RWPE1 (cell line): ENCODE measurements around the gene ADAMTS17.

Experiments used
- CTCF ChIA-PET: fragments of 350-600 bp; sonication (Branson Sonifier 250); formaldehyde crosslinking; extraction: SDS; loops from one replicate; lab custom pipeline; 2021; lab: Yijun Ruan, JAX
- POLR2A ChIA-PET: fragments of 400-600 bp; formaldehyde crosslinking; extraction: SDS; loops from one replicate; lab custom pipeline; 2020; ENCODE audit warnings: antibody characterized with exemption; ENCODE audit not compliant: low non-redundant PET; lab: Yijun Ruan, JAX
- DNase-seq: peaks from one replicate; pipeline ENCODE4 v3.0.0; 2012; ENCODE audit warnings: low spot score
- H3K27ac ChIP-seq: fragments of 450-650 bp; 2 replicates; pipeline ENCODE4 v1.5.1; 2017
- TF ChIP-seq, protein P1 (sequence below): fragments of 450-650 bp; conservative IDR thresholded peaks from 2 replicates; pipeline ENCODE4 v1.5.1; 2017; ENCODE audit warnings: low read depth, mild to moderate bottlenecking

The ADAMTS17 gene

DNA sequence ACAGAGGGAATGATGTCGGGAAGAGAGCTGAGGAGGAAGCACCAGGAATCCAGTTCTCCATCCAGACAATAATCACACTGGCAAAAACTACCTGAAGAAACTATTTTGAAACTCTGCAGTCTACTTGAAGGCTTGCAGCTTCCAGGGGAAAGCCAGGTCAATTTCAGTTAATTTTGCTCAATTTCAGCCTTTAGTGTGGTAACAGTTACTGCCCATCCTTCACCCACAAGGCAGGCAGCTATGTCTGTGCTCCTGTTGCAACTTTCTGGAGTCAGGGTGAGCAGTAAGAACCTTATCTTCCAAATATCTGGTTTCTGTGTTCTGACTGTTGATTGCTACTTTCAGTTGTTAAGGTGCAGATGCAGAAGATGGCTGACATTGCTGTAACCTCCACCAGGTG, 221.7 kb downstream of the ADAMTS17 start:
- ChIA-PET CTCF (no interaction called here), POLR2A (no interaction called here)
- H3K27ac ChIP-seq = no peak overlapping the region
- TF ChIP-seq, protein P1, sequence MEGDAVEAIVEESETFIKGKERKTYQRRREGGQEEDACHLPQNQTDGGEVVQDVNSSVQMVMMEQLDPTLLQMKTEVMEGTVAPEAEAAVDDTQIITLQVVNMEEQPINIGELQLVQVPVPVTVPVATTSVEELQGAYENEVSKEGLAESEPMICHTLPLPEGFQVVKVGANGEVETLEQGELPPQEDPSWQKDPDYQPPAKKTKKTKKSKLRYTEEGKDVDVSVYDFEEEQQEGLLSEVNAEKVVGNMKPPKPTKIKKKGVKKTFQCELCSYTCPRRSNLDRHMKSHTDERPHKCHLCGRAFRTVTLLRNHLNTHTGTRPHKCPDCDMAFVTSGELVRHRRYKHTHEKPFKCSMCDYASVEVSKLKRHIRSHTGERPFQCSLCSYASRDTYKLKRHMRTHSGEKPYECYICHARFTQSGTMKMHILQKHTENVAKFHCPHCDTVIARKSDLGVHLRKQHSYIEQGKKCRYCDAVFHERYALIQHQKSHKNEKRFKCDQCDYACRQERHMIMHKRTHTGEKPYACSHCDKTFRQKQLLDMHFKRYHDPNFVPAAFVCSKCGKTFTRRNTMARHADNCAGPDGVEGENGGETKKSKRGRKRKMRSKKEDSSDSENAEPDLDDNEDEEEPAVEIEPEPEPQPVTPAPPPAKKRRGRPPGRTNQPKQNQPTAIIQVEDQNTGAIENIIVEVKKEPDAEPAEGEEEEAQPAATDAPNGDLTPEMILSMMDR = no peak
- DNase-seq = no peak

DNA sequence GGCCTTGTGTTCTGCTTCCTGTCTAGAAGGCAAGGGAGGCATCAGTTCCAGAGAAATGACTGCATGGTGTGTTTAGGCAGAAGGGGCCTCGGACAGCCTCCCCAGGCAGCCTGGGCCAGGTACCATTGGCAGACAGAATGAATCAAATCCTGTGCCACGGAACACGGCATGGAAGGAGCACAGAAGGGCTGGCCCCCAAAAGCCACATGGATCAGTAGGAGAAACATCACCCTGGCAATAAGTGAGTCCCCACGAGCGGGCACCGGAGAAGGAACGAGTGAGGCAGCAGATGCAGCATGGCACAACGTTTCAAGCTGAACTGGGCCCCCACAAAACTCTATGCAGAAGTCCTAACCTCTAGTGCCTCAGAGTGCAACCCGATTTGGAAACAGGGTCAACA, 223.2 kb downstream of the ADAMTS17 start:
- H3K27ac ChIP-seq = no peak overlapping the region
- no peak for DNase-seq
- TF ChIP-seq, protein P1 = no peak
- ChIA-PET POLR2A (no interaction called here), CTCF (no interaction called here)

DNA sequence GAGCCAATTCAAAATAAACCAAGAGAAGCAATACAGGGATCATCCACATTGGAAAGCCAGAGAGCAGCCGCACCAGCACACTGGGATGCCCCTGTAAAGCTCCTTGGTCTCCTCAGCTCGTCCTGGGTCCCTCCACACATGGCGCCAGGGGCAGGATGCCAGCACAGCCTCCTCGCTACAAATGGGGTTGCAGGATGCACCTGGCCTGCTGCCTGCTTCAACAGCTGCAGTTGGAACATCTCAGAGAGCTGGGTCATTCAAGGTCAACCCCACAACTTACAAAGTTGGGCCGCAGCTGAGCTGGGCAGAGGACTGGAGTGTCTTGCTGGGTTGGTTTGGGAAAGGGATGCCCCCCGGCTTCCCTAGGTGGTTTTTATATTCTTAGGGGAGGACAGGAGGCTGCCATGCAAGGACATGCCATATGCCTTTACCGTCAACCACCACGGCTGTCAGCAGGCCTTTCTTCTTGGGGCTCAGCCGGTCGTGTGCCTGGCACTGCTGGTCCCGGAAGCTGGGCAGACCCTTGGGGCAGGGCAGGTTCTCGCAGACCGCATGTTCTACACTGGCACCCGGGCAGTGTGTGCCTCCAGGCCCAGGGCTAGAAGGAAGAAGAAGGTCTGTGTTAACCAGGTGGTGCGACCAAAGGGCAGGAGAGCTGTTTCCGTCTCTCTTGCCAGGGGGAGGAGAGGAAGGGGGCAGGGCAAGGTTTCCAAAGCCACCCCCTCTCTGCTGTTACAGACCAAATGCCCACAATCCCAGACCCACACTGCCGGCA, 225.2 kb downstream of the ADAMTS17 start:
- DNase-seq = no peak
- POLR2A ChIA-PET = no interaction called here
- CTCF ChIA-PET = interaction anchor here (0.5 kb wide), 1 partner anchor 385 kb away, joined by 3 read pairs; no protein-coding TSS in a partner anchor
- H3K27ac ChIP-seq = 0 out of 2 replicates have a peak overlapping the region, but pooled peaks have one; percentile 6
- TF ChIP-seq, protein P1 = no peak

DNA sequence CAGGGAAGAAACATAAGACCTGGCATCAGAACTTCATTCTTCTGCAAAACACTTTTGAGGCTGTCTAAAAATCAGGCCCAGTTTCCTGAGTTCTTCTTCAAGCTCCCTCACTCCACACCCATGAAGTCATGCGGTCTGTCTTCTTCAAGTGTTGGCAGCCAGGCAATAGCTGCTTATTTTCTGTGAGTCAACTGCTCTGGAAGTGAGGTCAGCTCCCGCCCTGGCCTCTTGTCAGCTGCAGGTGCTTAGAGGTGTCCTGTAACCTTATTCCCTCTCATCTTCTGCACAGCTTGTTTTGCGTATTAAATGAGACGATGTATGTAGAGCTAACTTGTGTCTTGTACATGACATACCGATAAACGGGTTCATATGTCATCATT, 226.1 kb downstream of the ADAMTS17 start:
- peak overlapping the region; percentile 72 for H3K27ac ChIP-seq
- POLR2A ChIA-PET = no interaction called here
- CTCF ChIA-PET = interaction anchor here (0.5 to 1.1 kb wide), 3 partner anchors 21 to 386 kb away, joined by 3 read pairs; no protein-coding TSS in a partner anchor
- TF ChIP-seq, protein P1 = no peak
- peak; percentile 78 for DNase-seq

DNA sequence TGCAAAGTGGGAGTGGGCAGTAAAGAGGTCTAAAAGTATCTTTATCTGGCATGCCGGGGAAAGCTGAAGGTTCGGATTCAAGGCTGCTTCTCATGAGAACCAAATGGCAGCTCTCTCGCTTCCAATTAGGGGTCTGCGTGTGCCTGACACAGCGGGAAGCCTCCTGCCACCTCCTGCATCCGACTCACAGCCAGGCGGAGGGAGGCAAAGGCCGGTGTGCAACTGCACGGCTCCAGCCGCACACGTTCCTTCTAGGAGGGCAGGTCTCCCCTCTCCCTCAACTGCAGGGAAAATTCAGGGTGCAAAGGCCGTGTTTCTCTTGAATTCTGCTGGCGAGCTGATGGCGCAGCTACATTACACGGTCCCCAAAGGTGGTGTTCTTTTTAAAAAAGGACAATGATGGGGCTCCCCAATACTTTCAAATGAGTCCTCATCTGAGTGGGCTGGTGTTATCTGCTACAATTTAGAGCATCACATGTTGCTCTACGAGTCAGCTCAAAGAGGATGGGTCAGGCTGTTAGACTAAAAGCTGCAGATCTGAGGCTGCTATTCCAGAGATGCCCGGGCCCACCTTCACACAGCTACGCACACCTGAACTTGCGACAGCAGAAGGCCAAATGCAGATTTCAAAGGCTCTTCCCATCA, 226.6 kb downstream of the ADAMTS17 start:
- CTCF ChIA-PET = interaction anchor here (0.6 to 1.1 kb wide), 3 partner anchors 21 to 236 kb away, joined by 3 to 5 read pairs (median 3); no protein-coding TSS in a partner anchor

DNA sequence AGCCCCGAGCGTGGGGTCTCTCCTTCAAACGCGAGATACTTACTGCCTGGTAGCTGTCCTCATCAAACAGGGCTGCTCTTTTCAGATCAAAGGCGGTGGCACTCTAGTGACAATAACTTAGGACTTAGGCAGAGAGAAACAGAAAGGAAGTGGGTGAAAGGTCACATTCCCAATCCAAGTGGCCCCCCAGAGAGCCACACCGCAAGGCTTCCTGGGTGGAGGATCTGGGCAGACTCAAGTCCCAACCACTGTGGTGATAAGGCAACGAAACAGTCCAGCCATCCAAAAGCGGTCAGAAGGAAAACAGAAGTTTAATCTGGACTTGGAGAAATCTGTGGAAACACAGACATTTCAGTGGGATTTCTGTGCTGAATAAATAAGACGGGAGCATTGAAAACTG, 227.2 kb downstream of the ADAMTS17 start:
- DNase-seq = no peak
- H3K27ac ChIP-seq = peak overlapping the region; percentile 72
- ChIA-PET CTCF (no interaction called here), POLR2A (no interaction called here)
- TF ChIP-seq, protein P1 = no peak

More for the DNA sequence above, 226.6 kb downstream of the ADAMTS17 start:
- POLR2A ChIA-PET = no interaction called here
- no peak for DNase-seq
- peak overlapping the region; percentile 72 for H3K27ac ChIP-seq
- TF ChIP-seq, protein P1 = no peak
